ENCODE results near the gene KIF12.
"Not testable (repeated sequence)": the region's sequence is repeated elsewhere in the genome, so short reads cannot be mapped to it uniquely, and the experiment has no call there.

The KIF12 gene

DNA sequence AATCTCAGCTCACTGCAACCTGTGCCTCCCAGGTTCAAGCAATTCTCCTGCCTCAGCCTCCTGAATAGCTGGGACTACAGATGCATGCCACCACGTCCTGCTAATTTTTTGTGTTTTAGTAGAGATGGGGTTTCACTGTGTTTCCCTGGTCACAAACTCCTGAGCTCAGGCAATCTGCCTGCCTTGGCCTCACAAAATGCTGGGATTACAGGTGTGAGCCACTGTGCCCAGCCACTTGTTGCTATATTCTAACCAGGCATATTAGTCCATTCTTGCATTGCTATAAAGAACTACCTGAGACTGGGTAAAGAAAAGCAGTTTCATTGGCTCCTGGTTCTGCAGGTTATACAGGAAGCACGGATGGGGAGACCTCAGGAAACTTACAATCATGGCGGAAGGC is 29.7 kb upstream of the KIF12 start:
- peaks cover 16% of the 10 kb centered on the region for H3K27me3 Mint-ChIP-seq (ENCODE audit: low read depth)
- H3K9me3 Mint-ChIP-seq; H3K36me3 Mint-ChIP-seq (ENCODE audit: low read depth); H3K4me1 Mint-ChIP-seq (ENCODE audit: low read depth); H3K4me3 Mint-ChIP-seq; H3K27ac Mint-ChIP-seq: not testable (repeated sequence)

DNA sequence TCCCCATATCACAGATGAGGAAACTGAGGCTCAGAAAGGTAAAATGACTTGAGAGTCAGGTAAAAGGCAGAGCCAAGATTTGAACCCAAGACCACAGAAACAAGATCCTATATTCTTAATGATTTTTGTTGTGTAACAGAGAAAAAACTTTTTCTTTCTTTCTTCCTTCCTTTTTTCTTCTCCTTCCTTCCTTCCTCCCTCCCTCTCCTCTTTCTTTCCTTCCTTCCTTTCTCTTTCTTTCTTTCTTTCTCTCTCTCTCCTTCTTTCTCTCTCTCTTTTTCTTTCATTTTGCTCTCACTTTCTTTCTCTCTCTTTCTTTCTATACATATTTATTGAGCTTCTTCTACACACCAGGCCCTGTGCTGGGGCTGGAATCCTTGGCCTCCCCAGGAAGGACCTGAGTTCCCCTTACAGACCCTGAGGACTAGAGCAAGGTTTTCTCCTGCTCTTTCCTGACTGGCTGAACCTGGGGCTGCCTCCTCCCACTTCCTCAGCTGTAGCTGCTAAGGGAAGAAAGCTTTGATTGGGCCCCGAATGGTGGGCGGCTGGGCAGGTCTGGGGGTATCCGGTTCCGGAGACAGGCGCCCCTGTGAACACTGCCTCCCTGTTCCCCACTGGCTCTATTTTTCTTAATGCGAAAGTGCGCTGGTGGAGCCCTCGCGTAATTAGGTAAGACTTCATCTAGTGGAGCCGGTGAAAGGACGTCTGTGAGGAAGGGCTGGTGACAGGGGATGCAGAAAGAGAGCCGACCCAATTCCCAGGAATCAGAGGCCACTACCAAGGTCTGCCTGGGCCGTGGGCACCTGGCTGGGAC is 27.4 kb upstream of the KIF12 start:
- Mint-ChIP-seq H3K36me3 (ENCODE audit: low read depth) (no peaks in the 10 kb centered on the region), H3K9me3 (no peaks in the 10 kb centered on the region), H3K4me1 (ENCODE audit: low read depth) (no peaks in the 10 kb centered on the region), H3K27me3 (ENCODE audit: low read depth) (peaks cover 16% of the 10 kb centered on the region), H3K27ac (no peak overlapping the region), H3K4me3 (no peak overlapping the region)

DNA sequence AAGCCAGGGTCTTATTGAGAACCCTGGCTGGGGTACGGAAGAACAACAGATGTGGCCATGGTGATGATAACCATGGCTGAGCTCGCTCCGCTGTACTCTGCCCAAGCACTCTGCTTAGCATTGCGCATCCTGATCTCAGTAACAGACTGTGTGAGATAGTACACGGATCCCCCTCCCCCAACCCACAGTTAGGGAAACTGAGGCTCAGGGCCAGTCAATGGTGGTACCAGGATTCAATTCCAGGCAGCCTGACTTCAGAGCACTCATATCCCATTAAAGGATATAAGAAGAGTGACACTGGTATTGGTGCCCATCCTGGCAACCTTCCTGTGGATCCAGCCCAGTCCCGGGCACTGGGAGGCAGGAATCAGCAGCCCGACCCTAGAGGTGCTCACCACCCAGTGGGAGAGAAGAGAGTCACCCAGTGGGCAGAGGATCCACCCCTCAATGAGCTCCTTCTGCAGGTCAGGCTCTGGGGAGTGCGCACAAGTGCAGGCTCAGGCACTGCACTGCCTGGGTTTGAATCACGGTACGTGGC is 26.5 kb upstream of the KIF12 start:
- Mint-ChIP-seq H3K4me3 (no peak overlapping the region), H3K27me3 (ENCODE audit: low read depth) (peaks cover 15% of the 10 kb centered on the region), H3K36me3 (ENCODE audit: low read depth) (no peaks in the 10 kb centered on the region), H3K4me1 (ENCODE audit: low read depth) (no peaks in the 10 kb centered on the region), H3K9me3 (no peaks in the 10 kb centered on the region), H3K27ac (no peak overlapping the region)

DNA sequence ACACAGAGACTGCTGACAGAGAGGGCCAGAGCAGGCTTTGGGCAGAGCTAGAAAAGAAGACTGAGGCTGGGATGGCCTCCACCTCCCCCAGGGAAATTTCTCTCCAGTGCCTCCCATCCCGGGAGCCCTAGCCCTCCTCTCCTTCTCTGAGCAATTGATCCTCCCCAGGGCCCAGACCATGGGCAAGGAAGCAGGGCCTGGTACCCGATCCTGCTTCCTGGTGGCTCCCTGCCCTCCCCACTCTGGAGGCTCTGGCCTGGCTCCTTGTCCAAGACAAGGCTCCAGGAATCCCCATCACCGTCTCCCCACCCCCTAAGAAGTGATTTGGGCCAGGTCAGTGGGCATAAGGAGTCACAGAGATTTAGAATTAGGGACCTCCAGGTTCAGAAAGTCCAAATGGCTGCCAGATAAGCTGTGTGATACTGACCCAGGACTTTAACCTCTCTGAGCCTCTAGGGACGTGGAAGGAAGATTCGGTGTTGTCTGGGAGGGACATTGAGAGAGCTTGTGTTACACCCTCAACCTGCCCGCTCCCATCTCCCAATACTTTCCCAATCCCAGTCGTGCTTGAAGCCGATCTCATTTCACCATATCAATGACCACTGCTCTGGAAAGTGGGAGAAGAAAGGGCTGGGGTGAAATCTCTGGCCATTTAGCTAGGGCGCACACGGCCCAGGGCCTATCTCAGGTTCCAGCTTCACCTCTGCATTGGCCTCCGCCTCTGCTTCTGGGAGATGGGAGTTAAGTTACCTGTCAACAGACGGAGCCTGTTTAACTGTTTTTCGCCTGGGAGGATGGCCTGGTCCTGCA is 25.8 kb upstream of the KIF12 start:
- no peak overlapping the region for H3K27ac Mint-ChIP-seq
- H3K27me3 Mint-ChIP-seq (ENCODE audit: low read depth): peaks cover 17% of the 10 kb centered on the region
- H3K4me1 Mint-ChIP-seq (ENCODE audit: low read depth): no peaks in the 10 kb centered on the region
- no peaks in the 10 kb centered on the region for H3K9me3 Mint-ChIP-seq
- H3K4me3 Mint-ChIP-seq: no peak overlapping the region
- no peaks in the 10 kb centered on the region for H3K36me3 Mint-ChIP-seq (ENCODE audit: low read depth)

DNA sequence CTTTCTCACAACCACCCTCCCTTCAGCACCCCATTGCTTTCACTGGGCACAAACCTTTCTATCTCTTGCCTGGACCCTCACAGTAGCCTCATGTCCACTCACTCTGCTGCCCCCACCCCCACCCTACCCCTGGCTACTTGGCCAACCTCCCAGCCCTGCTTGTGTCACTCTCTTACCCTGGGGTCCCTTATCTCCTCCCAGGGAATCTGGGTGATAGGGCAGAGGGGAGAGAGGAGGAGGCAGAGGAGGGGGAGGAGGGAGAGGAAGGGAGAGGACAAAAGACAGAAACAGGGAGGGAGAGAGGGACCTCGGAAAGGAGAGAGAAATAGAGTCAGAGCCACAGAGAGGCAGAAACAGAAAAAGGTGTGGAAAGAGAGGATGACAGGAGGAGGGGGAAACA is 25.0 kb upstream of the KIF12 start:
- no peaks in the 10 kb centered on the region for H3K4me1 Mint-ChIP-seq (ENCODE audit: low read depth)
- H3K27me3 Mint-ChIP-seq (ENCODE audit: low read depth): peaks cover 17% of the 10 kb centered on the region
- H3K36me3 Mint-ChIP-seq (ENCODE audit: low read depth): no peaks in the 10 kb centered on the region
- H3K4me3 Mint-ChIP-seq: no peak overlapping the region
- H3K9me3 Mint-ChIP-seq: no peaks in the 10 kb centered on the region
- no peak overlapping the region for H3K27ac Mint-ChIP-seq

DNA sequence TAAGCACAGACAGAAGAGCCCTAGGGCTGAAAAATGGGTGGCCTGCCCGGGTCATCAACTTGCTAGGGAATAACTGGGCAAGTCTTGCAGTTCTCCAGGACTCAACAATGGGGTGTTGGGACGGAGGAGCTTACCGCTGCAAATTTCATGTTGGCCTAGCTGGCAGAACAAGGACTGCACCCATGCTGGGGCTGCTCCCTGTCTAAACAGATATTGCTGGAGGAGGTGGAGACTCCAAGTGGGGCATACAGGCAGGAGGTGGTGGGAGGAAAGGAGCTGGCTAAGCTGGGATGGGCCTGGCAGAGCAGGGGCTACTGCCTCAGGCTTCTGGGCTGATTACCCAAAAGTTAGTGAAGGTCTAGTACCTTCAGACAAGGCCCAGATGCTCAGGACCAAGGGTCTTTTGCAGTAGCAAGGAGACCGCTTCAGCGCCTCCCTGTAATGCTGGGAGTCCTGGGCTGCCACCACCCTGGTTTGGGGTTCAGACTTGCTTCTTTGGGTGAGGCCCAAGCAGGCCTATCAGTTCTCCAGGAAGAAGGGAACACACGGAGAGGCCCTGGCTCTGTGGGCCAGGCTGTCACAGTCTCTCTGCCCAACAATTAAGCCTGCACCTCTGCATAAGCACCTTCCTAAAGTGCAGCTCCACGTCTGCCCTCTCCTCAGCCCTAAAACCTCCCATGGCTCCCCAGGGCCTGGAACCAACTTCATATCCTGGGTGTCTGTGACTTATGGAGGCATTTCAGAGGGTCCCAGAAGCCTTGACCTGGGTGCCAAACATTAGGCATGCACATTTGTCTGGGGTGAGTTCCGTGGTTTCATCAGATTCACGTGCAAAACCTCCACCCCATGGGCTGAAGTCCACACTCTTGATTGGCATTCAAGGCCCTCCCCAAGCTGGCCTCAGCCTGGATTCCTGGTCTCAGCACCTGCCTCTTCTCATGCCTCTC is 24.2 kb upstream of the KIF12 start:
- Mint-ChIP-seq H3K27ac (no peak overlapping the region), H3K4me1 (ENCODE audit: low read depth) (no peaks in the 10 kb centered on the region), H3K9me3 (no peaks in the 10 kb centered on the region)

DNA sequence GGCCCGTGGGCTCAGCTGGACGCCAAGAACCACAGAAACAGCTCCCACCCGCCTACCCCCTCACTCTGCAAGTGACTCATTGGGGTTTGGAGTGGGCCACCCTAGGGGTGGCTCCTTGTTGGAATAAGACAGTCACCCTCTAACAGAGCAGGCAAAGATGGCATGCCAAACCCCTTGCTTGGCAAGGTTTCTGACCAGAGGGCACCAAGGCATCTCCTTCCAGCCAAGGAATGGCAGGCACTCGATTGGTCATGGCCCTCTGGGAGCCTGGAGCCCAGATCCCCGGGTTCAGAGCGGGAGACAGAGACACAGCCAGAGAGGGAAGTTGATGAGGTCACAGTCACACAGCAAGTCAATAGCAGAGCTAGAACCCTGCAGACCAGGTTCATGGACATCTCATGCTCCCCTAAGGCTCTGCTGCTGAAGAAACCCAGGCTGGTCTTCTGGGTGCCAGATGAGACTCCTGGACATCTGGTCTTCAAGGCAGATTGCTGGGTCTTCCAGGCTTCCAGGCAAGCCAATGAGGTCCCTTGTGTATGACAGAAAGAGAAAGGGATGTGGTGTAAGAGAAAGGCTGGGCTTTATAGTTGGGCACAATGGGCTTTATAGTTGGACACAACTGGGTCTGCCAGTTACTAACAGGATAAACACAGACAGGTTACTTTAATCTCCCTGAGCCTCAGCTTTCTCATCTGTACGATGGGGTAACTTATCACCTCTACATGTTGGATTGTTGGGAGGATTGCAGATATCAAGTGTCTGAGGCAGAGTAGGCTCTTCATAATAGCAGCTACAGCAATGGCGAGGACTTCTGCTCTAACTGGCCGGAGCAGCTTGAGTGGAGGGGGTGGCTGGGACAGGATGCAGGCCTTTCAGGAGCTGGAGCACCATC is 23.3 kb upstream of the KIF12 start:
- H3K4me1 Mint-ChIP-seq (ENCODE audit: low read depth): no peaks in the 10 kb centered on the region
- no peak overlapping the region for H3K27ac Mint-ChIP-seq
- H3K36me3 Mint-ChIP-seq (ENCODE audit: low read depth): no peaks in the 10 kb centered on the region
- H3K27me3 Mint-ChIP-seq (ENCODE audit: low read depth): peaks cover 11% of the 10 kb centered on the region
- no peak overlapping the region for H3K4me3 Mint-ChIP-seq
- no peaks in the 10 kb centered on the region for H3K9me3 Mint-ChIP-seq

More for the DNA sequence above, 24.2 kb upstream of the KIF12 start:
- H3K27me3 Mint-ChIP-seq (ENCODE audit: low read depth): peaks cover 14% of the 10 kb centered on the region
- H3K36me3 Mint-ChIP-seq (ENCODE audit: low read depth): no peaks in the 10 kb centered on the region
- H3K4me3 Mint-ChIP-seq: no peak overlapping the region

DNA sequence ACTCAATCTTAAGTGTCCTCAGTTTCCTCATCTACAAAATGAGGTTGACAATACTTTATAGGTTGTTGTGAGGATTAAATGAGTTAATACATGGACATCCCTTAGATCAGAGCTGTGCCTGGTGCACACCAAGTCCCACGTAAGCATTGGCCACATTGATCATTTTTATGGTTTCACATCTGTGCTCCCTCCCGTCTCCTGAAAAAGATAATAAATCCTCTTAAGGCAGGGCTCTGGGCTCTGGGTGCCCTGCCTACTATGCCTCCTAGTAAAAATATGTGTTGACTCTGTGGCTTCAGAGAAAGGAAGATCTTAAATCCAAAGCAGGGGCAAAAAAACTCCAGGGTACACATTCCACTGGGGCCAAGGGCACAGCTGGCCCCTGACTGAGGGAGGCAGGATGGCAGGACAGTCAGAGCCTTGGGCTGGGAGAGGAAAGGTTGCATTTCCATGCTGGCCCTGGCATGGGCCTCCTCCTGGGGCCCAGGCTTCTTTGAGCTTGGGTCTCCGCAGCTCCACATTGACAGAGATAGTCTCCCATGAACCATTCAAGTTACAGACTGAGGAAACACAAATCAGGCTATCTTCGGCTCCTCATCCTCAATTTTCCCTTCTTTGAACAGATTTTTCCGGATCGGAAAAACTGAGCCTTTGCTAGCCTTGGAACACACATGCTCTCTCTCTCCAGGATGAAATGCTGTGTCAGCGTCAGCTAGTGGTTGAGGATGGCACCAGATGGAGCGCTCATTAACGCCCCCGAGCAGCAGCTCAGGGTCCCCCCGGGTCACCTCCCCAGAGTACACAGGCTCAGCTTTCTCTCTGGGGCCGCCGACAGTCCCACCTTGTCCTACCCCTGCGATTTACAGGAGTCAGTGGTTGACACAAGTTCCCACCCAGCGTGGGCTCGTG is 22.4 kb upstream of the KIF12 start:
- Mint-ChIP-seq H3K27ac (no peak overlapping the region), H3K4me3 (no peak overlapping the region), H3K27me3 (ENCODE audit: low read depth) (peaks cover 11% of the 10 kb centered on the region), H3K4me1 (ENCODE audit: low read depth) (no peaks in the 10 kb centered on the region), H3K36me3 (ENCODE audit: low read depth) (no peaks in the 10 kb centered on the region), H3K9me3 (no peaks in the 10 kb centered on the region)

DNA sequence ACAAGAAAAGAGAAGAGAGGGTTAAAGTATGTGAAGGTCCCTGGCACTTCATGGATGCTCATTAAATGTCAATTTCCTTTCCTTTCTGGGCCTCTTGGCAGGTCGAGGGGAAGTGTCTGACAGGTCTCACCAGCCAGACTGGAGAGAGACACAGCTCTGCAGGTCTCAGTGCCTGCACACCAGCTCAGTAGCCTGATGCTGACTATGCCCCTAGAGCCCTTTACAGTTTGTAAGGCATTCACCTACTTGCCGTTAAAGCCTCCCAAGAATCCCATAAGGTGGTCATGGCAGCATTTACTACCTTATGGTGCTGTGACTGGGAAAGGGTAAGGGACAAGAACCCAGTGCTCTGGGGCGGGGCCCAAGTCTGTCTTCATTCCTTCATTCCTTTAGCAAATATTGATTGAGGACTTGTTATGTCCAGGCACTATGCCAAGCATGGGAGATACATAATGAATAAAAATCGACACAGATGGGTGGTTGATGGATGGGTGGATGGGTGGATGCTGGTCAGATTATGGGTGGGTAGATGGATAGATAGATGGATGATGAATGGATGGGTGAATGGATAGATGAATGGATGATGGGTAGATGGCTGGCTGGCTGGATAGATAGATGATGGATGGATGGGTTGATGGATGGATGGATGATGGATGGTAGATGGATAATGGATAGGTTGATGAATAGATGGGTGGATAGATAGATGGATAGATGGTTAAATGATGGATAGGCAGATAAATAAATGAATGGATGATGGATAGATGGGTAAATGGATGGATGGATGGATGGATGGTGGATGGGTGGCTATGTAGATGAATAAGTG is 21.3 kb upstream of the KIF12 start:
- H3K4me3 Mint-ChIP-seq: no peak overlapping the region
- H3K4me1 Mint-ChIP-seq (ENCODE audit: low read depth): no peaks in the 10 kb centered on the region
- H3K27ac Mint-ChIP-seq: no peak overlapping the region
- no peaks in the 10 kb centered on the region for H3K36me3 Mint-ChIP-seq (ENCODE audit: low read depth)
- peaks cover 11% of the 10 kb centered on the region for H3K27me3 Mint-ChIP-seq (ENCODE audit: low read depth)
- H3K9me3 Mint-ChIP-seq: no peaks in the 10 kb centered on the region

DNA sequence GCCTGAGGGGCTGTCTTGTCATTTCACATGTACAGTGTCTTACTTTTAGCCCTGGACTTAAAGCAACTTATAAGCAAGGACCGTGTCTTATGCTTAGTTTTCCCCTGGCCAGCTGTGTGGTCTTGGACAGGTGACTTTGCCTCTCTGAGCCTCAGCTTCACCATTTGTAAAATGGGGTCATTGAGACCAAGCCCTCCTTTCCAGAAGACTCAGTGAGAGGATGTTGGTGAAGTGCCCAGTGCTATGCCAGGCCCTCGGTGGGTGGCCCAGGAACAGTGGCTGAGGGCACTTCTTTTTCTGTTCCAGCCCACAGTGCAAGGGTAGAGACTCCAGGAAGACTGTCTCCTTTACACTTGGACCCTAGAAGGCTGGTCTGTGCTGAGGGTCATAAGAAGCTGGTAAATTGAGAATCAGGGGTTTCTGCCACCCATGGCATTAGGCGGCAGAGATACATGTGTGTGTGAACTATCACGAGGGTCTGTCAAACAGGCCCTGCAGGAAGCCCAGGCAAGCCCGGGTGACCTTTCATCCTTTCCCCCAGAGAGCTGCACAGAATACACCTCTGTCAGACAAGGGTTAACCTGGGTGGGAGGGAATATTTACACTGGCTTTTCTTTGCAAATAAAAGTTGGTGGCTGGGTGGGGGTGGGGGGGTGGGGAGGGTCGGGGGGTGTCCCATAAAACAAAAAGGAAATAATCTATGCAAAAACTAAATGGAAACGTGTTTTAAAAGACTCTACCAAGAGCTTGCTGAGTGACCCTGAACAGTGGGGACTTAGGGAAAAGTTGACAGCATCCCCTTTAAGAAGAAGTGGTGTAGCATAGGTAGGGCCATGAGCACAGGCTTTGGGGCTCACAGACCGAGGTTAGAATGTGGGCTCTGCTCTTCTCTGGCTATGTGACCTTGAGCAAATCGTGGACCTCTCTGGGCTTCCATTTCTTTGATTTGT is 20.4 kb upstream of the KIF12 start:
- Mint-ChIP-seq H3K9me3 (no peaks in the 10 kb centered on the region), H3K4me3 (no peak overlapping the region), H3K4me1 (ENCODE audit: low read depth) (no peaks in the 10 kb centered on the region), H3K36me3 (ENCODE audit: low read depth) (no peaks in the 10 kb centered on the region), H3K27me3 (ENCODE audit: low read depth) (peaks cover 11% of the 10 kb centered on the region), H3K27ac (no peak overlapping the region)

DNA sequence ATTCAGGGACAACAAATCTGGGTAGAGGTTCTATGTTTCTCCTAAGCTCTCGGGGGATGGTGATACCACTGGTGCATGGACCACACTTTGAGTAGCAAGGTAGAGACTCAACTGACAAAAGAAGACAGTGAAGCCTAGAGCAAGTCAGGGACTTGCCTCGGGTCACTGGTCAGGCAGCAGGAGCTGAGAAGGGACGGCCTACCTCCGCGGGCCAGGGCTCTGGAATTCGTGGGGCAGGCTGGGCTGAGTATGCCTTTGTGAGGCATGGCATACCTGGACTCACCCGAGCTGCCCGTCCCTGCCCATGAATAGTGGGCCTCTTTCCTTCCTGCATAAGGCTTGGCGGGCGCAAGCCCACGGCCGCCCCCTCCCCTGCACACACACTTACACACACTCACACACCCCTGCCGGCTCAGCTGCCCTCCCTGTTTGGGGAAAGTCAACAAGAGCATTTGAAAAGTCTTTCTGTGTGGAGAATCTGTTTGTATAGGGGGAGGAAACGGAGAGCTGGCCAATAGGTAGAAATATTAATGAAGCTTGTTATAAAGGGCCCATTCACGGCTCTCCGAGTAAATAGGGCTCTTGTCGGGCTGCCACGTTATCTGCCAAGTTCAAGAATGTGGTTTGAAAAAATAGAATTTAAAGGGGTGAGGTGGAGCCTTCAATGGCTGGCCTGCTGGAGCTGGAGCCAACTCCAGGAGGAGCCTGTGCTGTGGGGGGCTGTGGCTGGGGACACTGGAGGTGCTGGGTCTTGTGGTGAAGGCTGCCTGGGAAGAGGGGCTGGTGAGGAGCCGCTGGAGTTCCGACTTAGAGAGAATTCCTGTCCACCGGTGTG is 19.1 kb upstream of the KIF12 start:
- Mint-ChIP-seq H3K9me3 (no peaks in the 10 kb centered on the region), H3K4me1 (ENCODE audit: low read depth) (no peaks in the 10 kb centered on the region), H3K27me3 (ENCODE audit: low read depth) (peaks cover 15% of the 10 kb centered on the region), H3K4me3 (no peak overlapping the region), H3K36me3 (ENCODE audit: low read depth) (no peaks in the 10 kb centered on the region), H3K27ac (no peak overlapping the region)

Measured in T-helper 1 cell treated with Interleukin-12 subunit alpha and Interleukin-12 subunit beta and Interleukin-4 antibody, amounts not matched to agents 30 μg/mL and 1 μg/mL, for 36 hours (primary cell).